Neural cell (in vitro differentiated cells): ENCODE measurements around the gene DAAM2. TPM values are rescaled to one million over a fixed set of nuclear protein-coding genes. Genes with fewer than 3 reads are reported as not detected.

Experiments
- H2AFZ ChIP-seq: fragments of 200-600, 300-800 bp; sonication (generic), shearing (Covaris generic); 2 replicates; pipeline ENCODE4 v1.6.0; 2014; ENCODE audit warnings: low read depth, mild to moderate bottlenecking, antibody characterized with exemption, low read length, moderate library complexity
- H3F3A ChIP-seq: fragments of 200-600 bp; shearing (Covaris generic); 2 replicates; pipeline ENCODE4 v1.6.1; 2016; ENCODE audit warnings: mild to moderate bottlenecking, moderate library complexity, mixed read lengths, antibody characterized with exemption, low read length; ENCODE audit not compliant: insufficient read depth, poor library complexity, severe bottlenecking
- H3K27ac ChIP-seq: fragments of 200-600, 300-800 bp; sonication (generic), shearing (Covaris generic); 2 replicates; pipeline ENCODE4 v1.5.1; 2014; ENCODE audit warnings: mild to moderate bottlenecking, low read length, moderate library complexity
- H3K27me3 ChIP-seq: fragments of 300-800, 200-600 bp; sonication (generic), shearing (Covaris generic); 2 replicates; pipeline ENCODE4 v1.6.0; 2014; ENCODE audit warnings: mild to moderate bottlenecking, low read depth, low read length, moderate library complexity; ENCODE audit not compliant: insufficient read depth
- H3K36me3 ChIP-seq: fragments of 300-800, 200-600 bp; sonication (generic), shearing (Covaris generic); 2 replicates; pipeline ENCODE4 v1.5.1; 2014; ENCODE audit warnings: mild to moderate bottlenecking, antibody characterized with exemption, low read length, moderate library complexity; ENCODE audit not compliant: insufficient read depth
- H3K4me2 ChIP-seq: fragments of 300-800, 200-600 bp; sonication (generic), shearing (Covaris generic); 2 replicates; pipeline ENCODE4 v1.6.0; 2014; ENCODE audit warnings: mild to moderate bottlenecking, low read length
- H3K4me3 ChIP-seq: fragments of 300-800, 200-600 bp; sonication (generic), shearing (Covaris generic); 2 replicates; pipeline ENCODE4 v1.5.1; 2014; ENCODE audit warnings: mild to moderate bottlenecking, low read length, moderate library complexity
- H3K79me2 ChIP-seq: fragments of 200-600 bp; shearing (Covaris generic); replicated peaks from 2 replicates; pipeline ENCODE4 v1.6.0; 2014; ENCODE audit warnings: mild to moderate bottlenecking, low read length, moderate library complexity; ENCODE audit not compliant: insufficient read depth
- H3K9ac ChIP-seq: fragments of 300-800, 200-600 bp; sonication (generic), shearing (Covaris generic); 2 replicates; pipeline ENCODE4 v1.6.1; 2016; ENCODE audit warnings: mild to moderate bottlenecking, low read length, mixed read lengths
- H3K9me2 ChIP-seq: fragments of 200-600 bp; shearing (Covaris generic); 2 replicates; pipeline ENCODE4 v1.6.1; 2016; ENCODE audit warnings: mild to moderate bottlenecking, low read length, mixed read lengths; ENCODE audit not compliant: insufficient read depth
- H3K9me3 ChIP-seq: fragments of 200-600, 300-800 bp; sonication (generic), shearing (Covaris generic); 2 replicates; pipeline ENCODE4 v1.6.1; 2016; ENCODE audit warnings: mild to moderate bottlenecking, mixed run types, low read length, moderate library complexity, mixed read lengths
- H4K20me1 ChIP-seq: fragments of 200-600 bp; shearing (Covaris generic); 2 replicates; pipeline ENCODE4 v1.6.1; 2016; ENCODE audit warnings: mild to moderate bottlenecking, mixed run types; ENCODE audit not compliant: insufficient read depth
- CTCF ChIP-seq: fragments of 450-650 bp; IDR thresholded peaks from 2 replicates; pipeline ENCODE4 v1.5.1; 2014; ENCODE audit warnings: antibody characterized with exemption, mild to moderate bottlenecking, moderate library complexity; ENCODE audit not compliant: poor library complexity, severe bottlenecking
- EP300 ChIP-seq: fragments of 450-650 bp; conservative IDR thresholded peaks from 2 replicates; pipeline ENCODE4 v1.6.1; 2014; ENCODE audit warnings: antibody characterized with exemption, mild to moderate bottlenecking, moderate library complexity; ENCODE audit not compliant: poor library complexity, severe bottlenecking
- EZH2 ChIP-seq: fragments of 200-600, 300-800 bp; shearing (Covaris generic), sonication (generic); IDR thresholded peaks from 2 replicates; pipeline ENCODE4 v1.6.1; 2014; ENCODE audit warnings: antibody characterized with exemption, low read length, borderline replicate concordance, mild to moderate bottlenecking; ENCODE audit not compliant: insufficient read depth, poor library complexity, severe bottlenecking
- MXI1 ChIP-seq: fragments of 450-650 bp; conservative IDR thresholded peaks from 2 replicates; pipeline ENCODE4 v1.6.1; 2014; ENCODE audit warnings: antibody characterized with exemption, mild to moderate bottlenecking; ENCODE audit not compliant: poor library complexity, severe bottlenecking
- POLR2AphosphoS5 ChIP-seq: IDR thresholded peaks from 2 replicates; pipeline ENCODE4 v1.6.1; 2012
- RAD21 ChIP-seq: fragments of 450-650 bp; conservative IDR thresholded peaks from 2 replicates; pipeline ENCODE4 v1.6.1; 2014; ENCODE audit warnings: antibody characterized with exemption, mild to moderate bottlenecking, moderate library complexity
- REST ChIP-seq: IDR thresholded peaks from 2 replicates; pipeline ENCODE4 v1.6.1; 2012; ENCODE audit warnings: borderline replicate concordance
- SMC3 ChIP-seq: fragments of 450-650 bp; conservative IDR thresholded peaks from 2 replicates; pipeline ENCODE4 v1.6.1; 2014; ENCODE audit warnings: antibody characterized with exemption, mild to moderate bottlenecking, moderate library complexity; ENCODE audit not compliant: poor library complexity
- TAF1 ChIP-seq: IDR thresholded peaks from 2 replicates; pipeline ENCODE4 v1.6.1; 2012; ENCODE audit warnings: low read depth
- polyA plus RNA-seq: library from polyadenylated mRNA; depleted of rRNA; stranded (reverse); fragments of >200 nt; gene quantifications from 2 replicates; pipeline ENCODE4 v1.2.3, GENCODE V29; 2014

Gene DAAM2
- polyA plus RNA-seq, 1 donor from 2014 or later, result 1.2 TPM

- Histone ChIP-seq H3K4me3 (no peak overlapping the region), H3K9me3 (no peaks in the 10 kb centered on the region), H4K20me1 (no peaks in the 10 kb centered on the region), H2AFZ (no peak overlapping the region), H3K27ac (no peak overlapping the region), H3K9me2 (no peaks in the 10 kb centered on the region), H3K4me2 (no peak overlapping the region), H3F3A (no peaks in the 10 kb centered on the region), H3K27me3 (no peaks in the 10 kb centered on the region), H3K36me3 (no peaks in the 10 kb centered on the region), H3K79me2 (no peaks in the 10 kb centered on the region), H3K9ac (no peak overlapping the region)
- TF ChIP-seq POLR2AphosphoS5 (no peak), CTCF (no peak), TAF1 (no peak), RAD21 (no peak), MXI1 (no peak), EP300 (no peak), REST (no peak), SMC3 (no peak), EZH2 (no peak)
Measured at GRCh38 chr6:39922821-39923220, 130.6 kb downstream of the DAAM2 start.

GRCh38 chr6:39923394-39923793 is 131.2 kb downstream of the DAAM2 start:
- no peak overlapping the region for H3K4me2 ChIP-seq
- H3K27me3 ChIP-seq, result no peaks in the 10 kb centered on the region
- H3K9me2 ChIP-seq, result no peaks in the 10 kb centered on the region
- no peaks in the 10 kb centered on the region for H3K36me3 ChIP-seq
- H3K4me3 ChIP-seq, result no peak overlapping the region
- no peaks in the 10 kb centered on the region for H3K9me3 ChIP-seq
- H3K9ac ChIP-seq, result no peak overlapping the region
- H3K27ac ChIP-seq, result no peak overlapping the region
- no peaks in the 10 kb centered on the region for H4K20me1 ChIP-seq
- no peak overlapping the region for H2AFZ ChIP-seq
- no peaks in the 10 kb centered on the region for H3F3A ChIP-seq
- TF ChIP-seq POLR2AphosphoS5, result no peak
- TF ChIP-seq RAD21, result no peak
- no peak for TF ChIP-seq EZH2
- TF ChIP-seq TAF1, result no peak
- no peak for TF ChIP-seq REST
- no peak for TF ChIP-seq EP300
- no peak for TF ChIP-seq SMC3
- no peak for TF ChIP-seq MXI1
- TF ChIP-seq CTCF, result no peak
- H3K79me2 ChIP-seq, result no peaks in the 10 kb centered on the region
